Ecto neural progenitor cell (in vitro differentiated cells): ENCODE data around the gene TRIM47.
"Not testable (repeated sequence)": the region's sequence is repeated elsewhere in the genome, so short reads cannot be mapped to it uniquely, and the experiment has no call there.

Experiments used
- DNase-seq: peaks from one replicate; pipeline ENCODE4 v3.0.0-alpha.2; 2018; ENCODE audit warnings: low spot score

TRIM47 gene

DNA sequence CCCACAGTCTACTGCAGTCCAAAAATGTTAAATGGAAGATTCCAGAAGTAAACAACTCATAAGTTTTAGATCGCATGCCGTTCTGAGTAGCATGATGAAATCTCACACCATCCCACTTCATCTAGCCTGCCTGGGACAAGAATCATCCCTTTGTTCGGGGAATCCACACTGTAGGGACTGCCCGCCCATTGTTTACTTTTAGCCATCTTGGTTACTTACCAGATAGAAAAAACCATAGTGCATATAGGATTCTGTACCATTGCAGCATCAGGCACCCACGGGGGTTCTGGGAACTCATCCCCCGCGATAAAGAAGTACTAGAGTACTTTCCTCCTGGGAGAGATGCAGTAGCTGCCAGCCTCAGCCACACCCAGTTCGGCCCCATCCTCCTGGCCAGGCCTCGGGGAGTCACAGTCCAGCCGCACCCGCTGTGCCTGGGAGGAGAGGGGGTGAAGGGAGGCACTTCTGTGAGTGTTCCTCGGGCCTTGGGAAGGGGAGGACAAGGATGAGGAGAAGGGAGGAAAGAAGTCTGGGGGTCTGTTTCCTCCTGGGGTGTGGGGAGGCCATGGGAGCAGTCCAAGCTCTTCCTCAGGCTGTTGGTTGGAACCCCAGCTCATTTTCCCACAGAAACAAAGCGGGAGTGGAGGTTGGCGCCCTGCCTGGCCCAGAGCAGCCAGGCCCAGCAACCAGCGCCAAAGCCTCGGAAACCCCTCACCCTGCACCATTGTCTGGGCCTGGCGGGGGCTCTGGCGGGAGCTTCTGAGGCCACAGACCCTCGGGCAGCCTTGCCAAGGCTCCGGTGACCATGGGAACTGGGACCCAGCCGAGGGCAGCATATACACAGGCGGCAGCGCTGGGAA is 8.9 kb downstream of the TRIM47 start:
- DNase-seq, result no peak

DNA sequence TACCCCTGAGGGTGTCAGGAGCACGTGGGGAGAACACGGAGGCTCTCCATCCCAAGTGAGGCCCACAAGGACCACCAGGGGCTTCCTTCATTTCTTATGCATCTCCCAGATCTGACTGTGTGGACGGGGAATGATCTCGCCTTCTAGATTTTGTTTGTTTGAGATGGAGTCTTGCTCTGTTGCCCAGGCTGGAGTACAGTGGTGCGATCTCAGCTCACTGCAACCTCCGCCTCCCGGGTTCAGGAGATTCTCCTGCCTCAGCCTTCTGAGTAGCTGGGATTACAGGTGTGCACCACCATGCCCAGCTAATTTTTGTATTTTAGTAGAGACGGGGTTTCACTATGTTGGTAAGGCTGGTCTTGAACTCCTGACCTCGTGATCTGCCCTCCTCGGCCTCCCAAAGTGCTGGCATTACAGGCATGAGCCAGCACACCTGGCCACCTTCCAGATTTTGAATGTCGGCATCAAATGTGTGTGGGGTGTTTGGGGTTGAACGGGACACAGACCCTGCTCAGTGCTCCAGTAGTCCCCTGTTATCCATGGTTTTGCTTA is 9.6 kb downstream of the TRIM47 start:
- DNase-seq, result not testable (repeated sequence)

DNA sequence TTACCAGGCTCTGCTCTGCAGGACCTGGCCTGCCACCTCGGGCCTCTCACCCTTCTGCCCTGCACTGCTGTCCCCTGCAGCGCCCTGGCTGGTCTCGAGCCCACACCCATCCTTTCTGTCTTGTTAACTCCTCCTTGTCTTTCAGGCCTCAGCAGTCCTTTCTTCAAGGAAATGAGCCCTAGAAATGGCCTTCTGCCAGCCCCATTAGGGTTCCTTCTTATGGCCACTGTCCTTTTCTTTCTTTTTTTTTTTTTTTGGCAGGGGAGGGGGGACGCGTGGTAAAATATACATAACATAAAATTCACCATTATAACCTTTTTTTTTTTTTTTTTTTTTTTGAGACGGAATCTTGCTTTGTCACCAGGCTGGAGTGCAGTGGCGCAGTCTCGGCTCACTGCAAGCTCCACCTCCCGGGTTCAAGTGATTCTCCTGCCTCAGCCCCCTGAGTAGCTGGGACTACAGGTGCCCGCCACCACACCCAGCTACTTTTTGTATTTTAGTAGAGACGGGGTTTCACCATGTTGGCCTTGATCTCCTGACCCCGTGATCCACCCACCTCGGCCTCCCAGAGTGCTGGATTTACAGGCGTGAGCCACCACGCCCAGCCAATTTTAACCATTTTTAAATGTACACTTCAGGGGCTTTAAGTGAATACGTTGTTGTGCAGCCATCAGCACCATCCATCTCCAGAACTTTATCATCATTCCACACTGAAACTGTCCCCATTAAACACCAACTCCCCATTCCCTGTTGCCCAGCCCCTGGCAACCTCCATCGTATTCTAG is 12.8 kb downstream of the TRIM47 start:
- not testable (repeated sequence) for DNase-seq

DNA sequence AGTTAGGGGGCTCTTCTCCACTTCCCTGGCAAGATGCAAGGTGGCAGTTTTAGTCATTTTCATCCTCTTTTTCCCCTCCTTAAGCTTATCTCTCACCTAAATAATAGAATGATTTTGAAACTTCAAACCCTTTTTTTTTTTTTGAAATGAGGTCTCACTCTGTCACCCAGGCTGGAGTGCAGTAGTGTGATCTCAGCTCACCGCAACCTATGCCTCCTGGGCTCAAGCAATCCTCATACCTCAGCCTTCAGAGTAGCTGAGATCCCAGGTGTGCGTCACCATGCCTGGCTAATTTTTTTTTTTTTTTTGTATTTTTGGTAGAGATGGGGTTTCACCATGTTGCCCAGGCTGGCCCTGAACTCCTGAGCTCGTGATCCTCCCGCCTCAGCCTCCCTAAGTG is 13.5 kb downstream of the TRIM47 start:
- DNase-seq, result not testable (repeated sequence)

DNA sequence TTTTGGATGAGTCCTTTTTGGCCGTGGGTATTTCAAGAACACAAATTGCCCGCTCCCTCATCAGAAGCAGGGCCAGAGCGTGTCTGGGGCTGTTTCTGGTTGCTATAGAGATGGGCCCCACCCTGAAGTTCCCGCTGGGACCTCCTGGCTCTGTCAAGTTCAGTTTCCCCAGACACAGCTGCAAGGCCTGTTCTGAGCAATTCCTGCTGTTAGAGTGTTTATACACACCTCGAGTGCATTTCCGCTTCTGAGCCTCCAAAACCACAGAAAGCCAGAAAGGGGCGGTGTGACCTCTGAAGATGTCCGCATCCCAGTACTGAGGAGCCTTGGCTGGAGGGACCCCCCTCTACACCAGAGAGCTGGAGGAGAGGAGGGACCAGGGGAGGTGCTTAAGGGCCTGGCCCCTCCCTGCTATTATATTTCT is 13.9 kb downstream of the TRIM47 start:
- DNase-seq, result no peak

DNA sequence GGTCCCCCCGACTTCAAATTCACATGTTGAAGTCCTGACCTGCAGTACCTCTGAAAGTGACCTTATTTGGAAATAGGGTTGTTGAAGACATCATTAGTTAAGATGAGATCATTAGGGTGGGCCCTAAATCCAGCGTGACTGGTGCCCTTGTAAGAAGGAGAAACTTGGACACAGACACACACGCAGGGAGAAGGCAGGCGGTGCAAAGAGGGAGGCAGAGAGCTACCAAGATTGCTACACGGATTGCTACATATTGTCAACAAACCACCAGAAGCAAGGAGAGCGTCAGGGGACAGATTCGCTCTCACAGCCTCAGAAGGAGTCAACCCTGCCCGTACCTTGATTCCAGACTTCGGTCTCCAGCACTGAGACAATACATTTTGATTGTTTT is 16.5 kb downstream of the TRIM47 start:
- no peak for DNase-seq

DNA sequence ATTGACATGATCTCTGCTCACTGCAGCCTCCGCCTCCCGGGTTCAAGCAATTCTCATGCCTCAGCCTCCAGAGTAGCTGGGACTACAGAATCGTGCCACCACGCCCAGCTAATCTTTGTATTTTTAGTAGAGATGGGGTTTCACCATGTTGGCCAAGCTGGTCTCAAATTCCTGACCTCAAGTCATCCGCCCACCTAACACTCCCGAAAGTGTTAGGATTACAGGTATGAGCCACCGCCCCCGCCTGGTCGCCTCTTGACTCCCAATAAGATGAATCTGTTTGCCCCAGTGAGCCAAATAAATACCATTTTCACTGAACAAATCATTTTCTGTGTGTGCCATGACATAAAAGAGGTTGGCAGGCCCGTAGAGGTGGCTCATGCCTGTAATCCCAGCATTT is 19.0 kb downstream of the TRIM47 start:
- DNase-seq, result not testable (repeated sequence)

DNA sequence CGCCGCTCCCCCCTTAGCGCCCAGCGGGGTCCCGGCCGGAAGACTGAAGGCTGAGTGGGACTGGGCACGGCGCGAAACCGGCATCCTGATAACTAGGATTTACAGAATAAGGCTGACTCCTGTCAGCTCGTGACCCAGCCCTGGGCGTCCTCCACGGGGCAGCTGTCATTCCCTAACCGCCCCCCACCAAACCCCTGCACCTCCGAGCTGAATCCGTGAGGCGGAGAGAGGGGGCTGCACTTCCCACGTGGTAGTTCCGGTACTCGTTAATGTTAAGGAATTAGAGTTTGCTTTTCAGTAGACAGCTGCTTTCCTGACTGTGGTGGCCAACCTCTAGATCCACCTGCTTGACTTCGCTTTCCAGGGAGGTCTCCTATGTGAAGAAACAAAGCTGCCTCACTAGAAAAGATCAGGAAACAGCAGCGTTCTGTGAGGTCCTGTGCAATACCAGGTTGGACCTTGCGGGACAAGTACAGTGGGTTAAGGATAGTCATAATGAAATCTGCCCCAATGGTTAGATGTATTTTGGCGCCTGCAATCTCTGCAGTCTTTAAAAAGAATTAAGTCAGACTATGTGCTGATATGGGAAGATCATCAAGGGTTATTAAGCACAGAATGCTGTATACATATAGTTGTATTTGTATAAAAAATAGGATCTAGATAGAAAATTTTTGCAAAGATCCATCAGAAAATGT is 22.2 kb downstream of the TRIM47 start:
- DNase-seq, result no peak

DNA sequence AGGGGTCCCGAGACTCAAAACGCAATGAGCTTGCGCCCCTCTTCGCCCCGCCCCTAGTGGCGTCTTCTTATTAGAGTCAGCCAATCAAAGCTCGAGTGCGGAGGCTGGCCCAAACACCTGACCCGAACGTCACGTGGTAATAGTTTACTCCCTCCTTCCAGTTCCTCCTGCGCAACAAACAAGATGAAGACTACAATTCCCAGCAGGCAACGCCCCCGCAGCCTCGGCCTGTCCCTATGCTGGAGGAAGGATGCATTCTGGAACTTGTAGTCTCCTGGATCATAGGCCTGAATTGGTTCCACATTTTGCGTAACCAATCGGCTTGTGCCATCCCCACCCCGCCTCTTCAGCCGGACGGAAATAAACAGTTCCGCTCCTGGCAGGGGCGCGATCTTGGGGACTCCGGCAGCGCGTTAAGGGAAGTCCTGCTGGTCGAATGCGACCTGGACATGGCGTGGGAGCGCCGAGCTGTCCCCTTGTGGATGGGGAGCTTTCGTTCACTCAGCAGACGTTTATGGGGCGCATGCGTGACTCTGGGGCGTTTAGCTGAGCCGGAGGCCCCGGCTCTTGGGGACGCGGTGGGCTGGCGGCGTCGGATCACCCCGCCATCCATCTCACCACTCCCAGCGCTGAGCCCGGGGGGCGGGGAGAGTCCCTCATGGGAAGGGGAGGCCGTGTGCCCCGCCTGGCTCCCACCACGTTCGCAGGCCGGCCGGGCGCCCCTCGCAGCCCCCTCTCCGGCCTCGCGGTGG is 22.9 kb downstream of the TRIM47 start, which contains the start of gene WBP2:
WBP2 (minus strand) TSS at position 26 of the 752 bp plus-strand sequence. CDS start 38 bp downstream, outside the sequence.
- peak; percentile 99 for DNase-seq

DNA sequence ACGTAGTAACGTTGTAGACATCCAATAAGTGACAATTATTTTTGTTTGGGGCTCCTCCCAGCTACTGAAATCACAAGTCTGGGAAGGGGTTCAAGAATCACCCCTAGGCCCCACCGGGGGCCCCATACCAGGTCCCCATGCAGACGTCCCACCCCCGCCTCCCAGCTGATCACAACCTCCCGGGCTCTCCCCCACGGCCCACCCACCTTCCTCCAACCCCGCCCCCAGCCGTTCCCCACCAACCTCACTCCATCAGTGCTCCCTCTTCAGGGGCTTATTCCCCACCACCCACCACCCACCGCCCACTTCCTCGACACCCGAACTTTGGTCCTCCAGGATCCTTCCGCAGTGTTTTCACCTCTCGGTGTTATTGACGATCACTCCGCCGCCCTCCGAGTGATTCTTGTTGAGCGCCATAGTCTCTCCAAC is 23.5 kb downstream of the TRIM47 start:
- DNase-seq, result no peak

DNA sequence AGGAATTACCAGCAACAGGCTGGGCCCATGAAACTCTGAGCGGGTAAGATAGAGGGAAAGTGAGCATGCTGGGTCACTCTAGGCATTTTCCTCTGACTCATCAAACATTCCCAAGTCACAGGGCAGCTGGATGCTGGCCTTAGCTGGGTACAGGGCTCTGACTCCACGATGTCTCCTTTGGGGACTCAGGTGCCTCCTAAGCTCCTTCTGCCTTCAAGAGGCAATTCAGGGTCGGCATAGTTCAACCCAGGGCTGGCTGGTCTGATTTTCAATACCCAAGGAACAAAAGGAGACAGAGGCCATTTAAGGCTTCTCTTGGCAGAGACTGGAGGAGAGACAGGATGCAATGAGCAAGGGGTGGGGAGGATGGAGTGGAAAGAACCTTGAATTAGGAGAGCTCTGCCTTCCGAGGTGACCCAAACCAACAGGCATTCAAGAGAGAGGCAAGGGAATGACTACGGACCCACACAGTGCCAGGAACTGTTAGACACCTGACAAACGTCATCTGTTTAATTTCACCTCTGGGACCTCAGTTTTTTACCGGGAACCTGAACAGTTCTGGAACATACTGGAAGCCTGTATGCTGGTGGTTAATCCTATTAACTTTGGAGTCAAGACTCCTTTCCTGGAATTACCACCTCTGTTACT is 24.2 kb downstream of the TRIM47 start:
- DNase-seq, result peak; percentile 53

DNA sequence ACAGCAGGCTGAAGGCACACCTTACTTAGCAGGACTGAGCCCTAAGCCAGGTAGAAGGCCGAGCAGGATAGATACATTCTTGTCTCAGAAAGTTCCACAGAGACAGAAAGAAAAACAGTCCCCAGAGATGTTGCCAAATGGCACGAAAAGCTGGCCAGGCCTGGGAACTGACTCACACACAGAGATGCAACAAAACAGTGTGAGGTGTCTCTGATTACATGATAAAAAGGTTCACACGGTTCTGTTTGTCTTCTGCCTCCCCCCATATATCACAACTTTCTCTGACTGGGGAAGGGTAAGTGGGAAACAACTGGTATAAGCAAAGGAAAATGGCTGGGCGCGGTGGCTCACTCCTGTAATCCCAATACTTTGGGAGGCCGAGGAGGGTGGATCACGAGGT is 24.9 kb downstream of the TRIM47 start:
- DNase-seq, result no peak

DNA sequence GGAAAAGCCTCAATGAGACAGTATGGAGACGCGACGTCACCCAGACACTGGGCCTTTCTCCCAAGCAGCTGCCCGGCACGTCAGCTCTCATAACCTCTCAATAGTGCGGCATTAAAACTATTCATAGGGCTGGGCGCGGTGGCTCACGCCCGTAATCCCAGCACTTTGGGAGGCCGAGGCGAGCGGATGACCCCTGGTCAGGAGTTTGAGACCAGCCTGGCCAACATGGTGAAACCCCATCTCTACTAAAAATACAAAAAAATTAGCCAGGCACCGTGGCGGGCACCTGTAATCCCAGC is 26.7 kb downstream of the TRIM47 start:
- not testable (repeated sequence) for DNase-seq

DNA sequence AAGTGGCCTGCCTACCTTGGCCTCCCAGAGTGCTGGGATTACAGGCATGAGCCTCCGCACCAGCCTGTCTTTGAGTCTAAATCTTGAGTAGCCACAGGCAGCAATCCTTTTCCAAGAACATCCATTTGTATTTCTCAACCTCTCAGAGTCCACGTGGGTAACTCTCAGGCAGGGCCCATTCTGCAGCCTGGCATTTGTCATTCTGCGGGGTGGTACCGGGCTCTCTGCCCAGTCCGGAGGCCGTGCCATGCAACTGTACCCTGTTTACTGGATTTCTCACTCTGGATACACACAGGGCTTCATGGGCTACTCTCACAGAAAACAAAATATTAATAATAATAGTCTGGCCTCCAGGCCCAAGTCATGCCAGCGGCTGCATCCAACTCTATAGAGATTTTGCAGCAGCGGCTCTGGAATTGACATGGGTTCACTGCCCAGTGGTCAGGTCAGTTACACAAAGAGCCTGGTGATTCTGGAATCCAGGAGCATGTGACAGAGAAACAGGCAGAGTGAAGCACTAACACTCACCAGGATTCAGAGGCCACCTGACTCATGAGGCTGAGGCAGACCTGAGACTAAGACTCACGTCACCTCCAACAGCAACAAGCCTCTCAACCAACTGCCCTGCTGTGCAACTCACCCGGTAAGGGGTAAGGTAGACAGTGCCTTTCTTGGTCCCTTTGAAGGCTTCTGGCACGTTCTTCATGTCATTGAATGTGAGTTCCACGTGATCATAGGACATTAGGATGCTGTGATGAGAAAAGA is 27.3 kb downstream of the TRIM47 start:
- no peak for DNase-seq

DNA sequence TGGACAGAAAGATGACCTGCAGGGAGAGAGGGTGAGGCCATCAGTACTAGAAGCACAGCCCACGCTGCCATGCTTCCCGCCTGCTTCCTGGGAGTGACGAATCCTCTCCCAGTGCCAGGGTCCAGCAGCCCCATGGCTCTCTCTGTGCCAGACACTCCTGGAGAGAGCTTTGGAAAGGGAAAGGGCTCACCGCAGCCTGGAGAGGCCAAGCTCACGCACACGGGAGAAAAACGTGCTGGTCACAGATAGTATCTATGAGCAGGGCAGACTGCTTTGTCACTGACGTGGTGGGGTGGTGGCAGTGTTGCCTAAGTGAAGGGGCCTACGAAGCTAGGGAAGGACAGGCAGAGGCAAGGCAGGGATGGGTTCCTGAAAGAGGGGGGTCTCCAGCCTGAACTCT is 28.7 kb downstream of the TRIM47 start:
- DNase-seq, result no peak

DNA sequence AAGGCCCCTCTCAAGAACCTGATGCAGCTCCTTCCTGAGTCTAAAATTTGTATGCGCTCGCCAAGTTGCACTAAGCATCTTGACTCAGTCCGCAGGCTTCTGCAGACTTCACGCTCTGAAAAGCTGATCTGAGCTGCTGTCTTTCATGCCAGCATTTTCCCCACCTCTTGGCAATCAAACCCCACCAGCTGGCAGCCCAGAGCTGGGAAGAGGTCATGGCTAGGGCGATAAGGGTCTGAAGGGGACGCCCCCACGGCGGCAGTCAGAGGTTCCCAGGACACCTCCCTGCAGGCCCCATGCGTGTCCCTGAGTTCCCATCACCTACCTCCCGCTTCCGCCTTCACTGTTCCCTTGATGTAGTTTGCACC is 29.1 kb downstream of the TRIM47 start:
- DNase-seq, result no peak

DNA sequence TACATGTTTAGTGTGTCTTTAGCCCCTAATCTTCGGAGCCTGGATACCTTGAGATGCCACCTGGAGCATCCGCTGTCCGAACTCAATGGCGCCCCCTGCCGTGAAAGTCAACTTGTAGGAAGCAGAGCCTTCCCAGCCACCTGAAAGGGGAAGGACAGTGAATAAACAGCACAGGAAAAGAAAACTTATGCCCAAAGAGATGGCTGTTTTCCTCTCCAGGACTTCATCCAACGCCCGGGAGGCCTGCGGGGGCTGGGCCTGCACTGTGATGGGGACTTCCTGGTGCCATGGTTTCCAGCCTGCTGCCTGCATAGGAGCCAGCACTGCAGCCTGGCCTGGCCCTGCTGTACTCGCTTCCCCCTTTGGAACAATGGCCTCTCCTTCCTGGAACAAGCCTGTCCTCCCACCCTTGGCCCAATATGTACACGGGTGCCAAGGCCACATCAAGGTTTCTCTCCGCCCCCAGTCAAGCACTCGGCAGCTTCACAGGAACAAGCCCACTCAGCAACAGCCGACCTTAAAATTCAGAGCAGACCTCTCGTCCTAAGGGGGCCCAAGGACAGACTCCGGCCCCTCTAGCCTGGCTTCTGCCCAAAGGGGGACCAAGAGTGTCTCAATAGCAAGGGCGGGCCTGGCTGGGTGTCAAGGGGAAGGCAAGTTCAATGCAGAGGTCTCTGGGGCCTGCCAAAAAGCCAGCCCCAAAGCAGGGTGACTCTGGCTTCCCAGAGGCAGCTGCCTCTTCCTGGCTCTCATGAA is 29.7 kb downstream of the TRIM47 start:
- DNase-seq, result peak; percentile 83

DNA sequence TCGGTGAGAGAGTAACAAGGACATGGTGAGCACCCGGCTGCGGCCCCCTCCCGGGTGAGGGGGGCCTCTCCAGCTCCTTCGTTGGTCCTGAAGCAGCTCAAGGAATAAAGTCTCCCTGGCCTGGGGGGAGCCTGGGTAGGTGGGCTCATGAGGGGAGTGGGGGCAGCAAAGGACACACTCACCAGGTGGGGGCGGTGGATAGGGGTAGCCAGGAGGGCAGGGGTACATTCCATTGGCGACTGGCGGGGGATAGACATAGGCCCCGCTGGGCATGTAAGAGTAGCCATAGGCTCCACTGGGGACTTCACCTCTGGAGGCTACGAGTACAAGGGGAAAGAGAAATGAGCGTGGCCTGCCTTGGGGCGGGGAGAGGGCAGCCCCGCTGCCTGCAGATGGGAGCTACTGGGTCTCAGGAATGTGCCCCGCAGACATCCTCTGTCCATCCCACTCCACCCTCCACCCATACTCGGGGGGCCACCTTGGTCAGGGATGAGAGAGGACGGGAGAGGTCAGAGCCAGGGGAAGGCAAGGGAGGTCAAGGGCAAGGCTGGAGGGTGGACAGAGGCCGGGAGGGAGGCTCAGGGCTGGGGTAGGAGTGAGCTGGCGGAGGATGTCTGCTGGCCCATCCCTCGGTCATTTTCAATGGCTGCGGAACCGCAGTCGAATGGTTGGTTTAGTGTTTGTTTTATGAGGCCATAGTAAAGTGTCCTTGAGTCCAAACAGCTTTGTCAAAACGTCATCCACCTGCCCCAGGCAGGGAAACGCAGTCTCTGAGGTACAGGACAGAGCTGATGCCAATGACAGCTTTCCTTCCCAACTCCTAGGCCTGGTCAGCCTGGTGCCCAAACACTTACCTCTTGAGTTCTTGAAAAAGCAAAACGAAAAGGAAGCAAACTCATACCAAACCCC is 30.5 kb downstream of the TRIM47 start:
- DNase-seq, result no peak
